Hematopoietic multipotent progenitor cell treated with erythropoietin and hydrocortisone succinate and interleukin-3 and kit ligand, for 17 days (in vitro differentiated cells): ENCODE data around the gene SCN4A.
A peak's percentile ranks its signal among the peaks of the same experiment; 100 is the strongest.
"Not testable (repeated sequence)": the region's sequence is repeated elsewhere in the genome, so short reads cannot be mapped to it uniquely, and the experiment has no call there.

ENCODE experiments used
- DNase-seq: peaks from one replicate; pipeline ENCODE4 v3.0.0-alpha.2; 2015; ENCODE audit warnings: low spot score

The SCN4A gene

GRCh38 chr17:63916566-63917185, 56.0 kb downstream of the SCN4A start:
- no peak for DNase-seq

GRCh38 chr17:63915753-63916152, 57.0 kb downstream of the SCN4A start:
- not testable (repeated sequence) for DNase-seq

GRCh38 chr17:63914471-63914870, 58.2 kb downstream of the SCN4A start:
- no peak for DNase-seq

GRCh38 chr17:63911657-63912100, 61.0 kb downstream of the SCN4A start:
- peak; percentile 61 for DNase-seq

GRCh38 chr17:63911041-63911635, 61.6 kb downstream of the SCN4A start, which contains the start of gene CSHL1:
Gene CSHL1 (minus strand): TSS chr17:63911258. CDS start chr17:63911196, 62 bp downstream.
- no peak for DNase-seq

- DNase-seq: no peak
These were observed 62.6 kb downstream of the SCN4A start for GRCh38 chr17:63910096-63910495.

- DNase-seq: not testable (repeated sequence)
These were observed 63.1 kb downstream of the SCN4A start for GRCh38 chr17:63909586-63909985.

GRCh38 chr17:63907161-63907778, 65.4 kb downstream of the SCN4A start:
- not testable (repeated sequence) for DNase-seq

GRCh38 chr17:63904796-63905195, 67.9 kb downstream of the SCN4A start:
- not testable (repeated sequence) for DNase-seq

- DNase-seq: peak; percentile 25
These were observed 68.9 kb downstream of the SCN4A start for GRCh38 chr17:63903787-63904201.

GRCh38 chr17:63901971-63902370, 70.7 kb downstream of the SCN4A start:
- not testable (repeated sequence) for DNase-seq

GRCh38 chr17:63898899-63899798, 73.6 kb downstream of the SCN4A start:
- not testable (repeated sequence) for DNase-seq

GRCh38 chr17:63896524-63897354, 76.0 kb downstream of the SCN4A start, which contains the start of gene CSH1:
Gene CSH1 (minus strand): TSS chr17:63896574. CDS start chr17:63896511, 63 bp downstream.
- DNase-seq: not testable (repeated sequence)

GRCh38 chr17:63894821-63895220, 77.9 kb downstream of the SCN4A start:
- DNase-seq: not testable (repeated sequence)

- not testable (repeated sequence) for DNase-seq
These were observed 78.7 kb downstream of the SCN4A start for GRCh38 chr17:63894021-63894420.

GRCh38 chr17:63892316-63893037, 80.2 kb downstream of the SCN4A start:
- not testable (repeated sequence) for DNase-seq

GRCh38 chr17:63889026-63889848, 83.5 kb downstream of the SCN4A start:
- peak; percentile 36 for DNase-seq
